HG03571 (cell line): ENCODE results near the gene GDE1.

Experiments used
- ATAC-seq: cut with Tn5 transposase; IDR thresholded peaks from one replicate; pipeline ENCODE4 v1.9.1; 2021; ENCODE audit not compliant: unreplicated experiment

GDE1 gene

DNA sequence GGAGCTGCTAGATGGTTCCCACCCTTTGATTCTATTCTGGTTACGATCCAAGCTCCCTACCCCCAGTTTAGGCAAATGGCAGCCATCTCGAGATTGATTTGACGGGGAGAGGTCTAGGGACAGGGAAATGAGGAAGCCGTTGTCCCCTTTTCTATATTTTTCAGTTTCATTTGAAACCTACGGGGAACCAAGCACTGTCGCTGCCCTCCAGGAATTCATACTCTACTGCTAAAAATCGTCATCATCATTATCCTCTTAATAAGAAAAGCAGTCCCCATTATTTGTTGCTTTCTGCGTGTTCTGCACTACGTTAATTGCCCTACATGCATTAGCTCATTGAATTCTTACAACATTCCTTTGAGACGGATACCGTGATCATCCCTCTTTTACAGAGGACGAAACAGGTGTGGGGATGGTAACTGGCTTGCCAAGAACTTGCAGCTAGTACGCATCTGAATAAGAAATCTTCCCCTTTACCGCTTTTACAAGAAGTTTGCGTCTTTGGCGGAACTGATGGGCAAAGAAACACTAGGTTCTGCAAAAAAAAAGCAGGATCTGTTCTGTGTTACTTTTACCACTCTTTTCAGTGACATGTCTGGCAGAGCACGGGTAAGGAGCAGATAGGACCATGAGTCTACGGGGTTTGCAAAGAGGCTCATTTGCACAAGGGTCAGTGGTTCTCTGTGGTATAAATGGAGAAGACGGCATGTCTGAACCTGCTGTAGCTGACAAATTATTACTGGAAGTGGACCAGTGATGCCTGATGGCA, 2.9 kb upstream of the GDE1 start:
- no peak for ATAC-seq

DNA sequence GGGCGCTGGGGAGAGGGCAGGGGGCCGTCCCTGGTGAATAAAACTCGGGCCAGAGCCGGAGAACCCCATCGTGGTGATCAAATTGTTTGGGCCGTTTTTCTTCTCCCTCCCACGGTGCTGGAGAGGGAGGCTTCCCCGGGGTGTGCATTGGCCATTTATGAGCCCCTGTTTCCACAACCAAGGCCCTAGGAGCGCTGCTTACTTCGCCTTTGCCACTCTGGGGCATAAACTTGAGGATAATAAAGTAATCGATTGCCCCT, 2.4 kb upstream of the GDE1 start:
- no peak for ATAC-seq

DNA sequence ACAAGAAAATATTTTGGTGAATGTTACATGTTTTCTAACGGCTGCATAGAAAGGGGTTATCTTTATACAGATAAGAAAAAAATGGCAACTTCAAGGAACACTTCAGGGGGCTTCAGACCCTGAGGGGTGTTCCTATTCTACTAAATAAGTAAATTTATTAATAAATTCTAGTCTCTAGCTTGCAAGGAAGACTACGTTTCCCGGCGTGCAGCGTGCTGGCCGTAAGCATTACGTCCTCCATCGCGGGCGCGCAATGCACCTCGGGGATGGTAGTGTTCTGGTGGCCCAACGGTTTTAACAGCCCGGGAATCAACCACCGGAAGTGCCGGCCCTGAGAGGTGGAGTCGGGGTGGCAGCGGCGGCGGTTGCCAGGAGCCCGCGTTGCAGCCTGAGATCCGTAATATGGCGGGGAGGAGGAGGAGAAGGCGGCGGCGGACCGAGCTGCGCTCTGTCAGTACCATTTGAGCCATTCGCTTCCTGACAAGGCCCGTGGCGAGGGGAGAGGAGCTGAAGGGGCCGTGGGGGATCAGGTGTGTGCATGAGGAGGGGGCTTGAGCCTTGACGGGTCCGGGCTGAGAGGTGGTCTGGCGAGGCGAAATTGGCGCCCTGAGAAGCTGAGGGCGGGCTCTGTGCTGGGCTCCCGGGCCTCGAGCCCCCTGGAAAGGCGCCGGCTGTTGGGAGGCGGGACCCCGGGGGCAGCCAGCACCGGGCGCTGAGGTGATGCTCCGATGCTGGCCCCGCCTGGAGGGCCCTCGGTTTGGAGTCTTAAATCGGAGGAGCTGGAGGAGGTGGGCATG, 1.9 kb upstream of the GDE1 start, which contains the start of gene CCP110:
Gene CCP110 (plus strand): TSS at position 384 of the 797 bp plus-strand sequence. CDS start 3,940 bp downstream, outside the sequence.
- ATAC-seq = peak; percentile 60

DNA sequence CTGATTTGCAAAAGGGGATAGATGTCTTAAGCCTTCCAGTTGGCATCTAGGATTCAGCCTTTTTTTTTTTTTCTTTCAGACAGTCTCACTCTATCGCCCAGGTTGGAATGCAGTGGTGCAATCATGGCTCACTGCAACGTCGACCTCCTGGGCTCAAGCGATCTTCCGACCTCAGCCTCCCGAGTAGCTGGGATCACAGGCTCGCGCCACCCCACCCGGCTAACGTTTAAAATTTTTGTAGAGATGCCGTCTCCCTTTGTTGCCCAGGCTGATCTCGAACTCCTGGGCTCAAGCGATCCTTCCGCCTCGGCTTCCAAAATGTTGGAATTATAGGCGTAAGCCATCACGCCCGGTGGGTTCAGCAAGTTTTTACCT, 1.3 kb upstream of the GDE1 start:
- no peak for ATAC-seq

DNA sequence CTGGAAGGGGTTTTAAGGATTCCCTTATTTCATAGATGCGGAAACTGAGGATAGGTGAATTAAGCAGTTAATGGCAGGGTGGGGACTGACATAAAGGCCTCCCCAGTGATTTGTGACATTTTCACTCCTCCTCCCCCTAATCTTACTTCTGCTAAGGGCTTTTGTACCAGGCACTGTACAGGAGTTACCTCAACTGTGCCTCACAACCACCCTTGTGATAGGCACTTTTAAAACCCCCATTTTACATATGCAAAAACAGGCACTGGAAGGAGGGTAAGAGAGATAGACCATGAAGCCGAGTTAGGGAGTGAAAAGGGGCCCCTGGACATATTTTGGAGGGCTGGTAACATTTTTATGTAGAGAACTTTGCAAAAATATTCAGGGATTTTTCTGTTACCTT, 862 bp upstream of the GDE1 start:
- ATAC-seq = no peak

DNA sequence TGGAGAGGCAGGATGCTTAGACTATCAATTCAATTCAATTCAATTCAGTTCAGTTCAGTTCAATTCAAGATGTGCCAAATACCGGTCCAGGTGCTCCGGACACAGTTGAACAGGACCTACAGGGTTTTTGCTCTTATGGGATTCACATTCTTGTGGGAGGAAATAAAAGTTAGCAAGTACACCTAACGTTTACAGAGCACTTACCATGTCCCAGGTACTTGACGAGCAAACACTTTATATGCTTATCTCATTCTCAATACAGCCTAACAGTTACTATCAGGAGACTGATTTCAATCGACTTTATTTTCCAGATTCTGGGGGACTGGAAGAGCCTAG, 467 bp upstream of the GDE1 start:
- ATAC-seq = no peak

DNA sequence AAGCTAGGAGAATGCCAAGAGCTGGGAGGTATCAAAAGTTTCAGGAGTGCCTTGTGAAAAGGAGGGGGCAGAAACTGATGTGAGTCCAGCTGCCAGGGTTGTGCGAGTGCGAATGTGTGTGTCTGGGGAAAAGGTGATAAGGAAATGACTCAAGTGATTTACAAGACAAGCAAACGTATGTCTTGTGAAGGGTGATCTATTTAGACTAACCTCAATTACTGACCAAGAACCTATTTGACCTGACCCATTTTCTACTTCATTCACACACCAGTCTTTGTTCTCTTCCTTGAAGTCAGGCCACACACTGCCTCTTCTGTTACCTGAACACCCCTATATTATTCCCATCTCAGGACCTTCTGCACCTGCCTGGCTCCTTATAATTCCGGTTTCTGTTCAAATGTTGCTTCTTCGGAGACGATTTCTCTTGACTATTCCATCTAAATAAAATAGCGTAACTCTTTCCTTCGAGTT, 1.0 kb downstream of the GDE1 start:
- ATAC-seq = no peak

DNA sequence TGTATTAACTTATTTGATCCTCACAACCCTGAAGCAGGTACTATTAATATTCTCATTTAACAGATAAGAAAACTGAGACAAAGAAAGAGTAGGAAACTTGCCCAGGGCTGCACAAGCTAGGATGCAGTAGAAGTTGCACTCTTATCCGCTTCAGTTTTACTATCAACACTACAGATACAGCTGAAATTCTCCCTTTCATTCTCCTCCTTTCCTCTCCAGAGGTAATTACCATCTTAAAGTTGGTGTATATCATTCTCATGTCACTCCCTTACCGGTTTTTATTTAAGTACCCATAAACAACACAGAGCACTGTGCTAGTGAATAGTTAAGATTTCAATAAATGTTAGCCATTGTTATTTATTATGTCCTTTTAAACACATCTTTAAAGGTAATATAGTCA, 3.5 kb downstream of the GDE1 start:
- no peak for ATAC-seq

DNA sequence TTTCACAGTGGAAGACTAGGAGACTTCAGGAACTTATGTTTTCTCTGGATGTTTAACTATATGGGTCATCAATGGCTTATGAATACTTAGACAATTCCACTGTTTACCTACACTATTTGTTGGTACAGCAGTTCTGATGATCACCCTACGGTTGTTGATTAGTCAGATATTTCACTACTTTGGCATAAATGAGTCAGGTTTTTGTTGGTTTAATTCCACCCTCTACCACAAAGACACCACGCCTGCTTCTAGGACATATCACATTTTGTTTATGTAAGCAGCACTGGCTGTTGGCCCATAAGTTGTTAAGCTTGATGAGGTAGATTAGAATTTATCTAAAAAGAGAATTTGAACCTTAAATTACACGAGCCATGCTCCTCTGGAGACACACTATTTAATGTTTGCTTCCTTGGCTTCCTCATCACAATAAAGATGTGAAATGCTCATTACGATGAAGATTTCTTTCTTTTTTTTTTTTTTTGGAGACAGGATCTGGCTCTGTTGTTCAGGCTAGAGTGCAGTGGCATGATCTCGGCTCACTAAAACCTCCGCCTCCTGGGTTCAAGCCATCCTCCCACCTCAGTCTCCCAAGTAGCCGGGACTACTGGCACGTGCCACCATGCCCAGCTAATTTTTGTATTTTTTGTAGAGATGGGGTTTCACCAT, 4.3 kb downstream of the GDE1 start:
- no peak for ATAC-seq

DNA sequence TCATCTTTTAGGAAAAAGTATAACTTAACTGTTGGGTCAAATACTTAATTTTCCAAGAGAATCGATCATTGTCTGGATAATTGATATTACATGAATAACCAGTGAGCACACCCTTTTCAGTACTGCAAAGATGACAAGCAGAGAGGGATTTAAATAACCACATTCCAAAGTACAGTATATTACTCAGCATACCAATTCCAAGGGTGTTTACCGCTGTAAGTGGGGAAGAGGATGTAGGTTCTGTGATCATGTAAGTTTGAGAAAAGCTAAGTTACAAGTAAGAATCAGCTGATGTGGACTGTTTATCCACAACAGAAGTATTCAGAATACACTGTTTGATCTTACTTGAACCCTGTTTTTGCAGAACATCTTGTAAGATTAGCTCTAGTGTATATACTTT, 6.1 kb downstream of the GDE1 start:
- ATAC-seq = no peak

DNA sequence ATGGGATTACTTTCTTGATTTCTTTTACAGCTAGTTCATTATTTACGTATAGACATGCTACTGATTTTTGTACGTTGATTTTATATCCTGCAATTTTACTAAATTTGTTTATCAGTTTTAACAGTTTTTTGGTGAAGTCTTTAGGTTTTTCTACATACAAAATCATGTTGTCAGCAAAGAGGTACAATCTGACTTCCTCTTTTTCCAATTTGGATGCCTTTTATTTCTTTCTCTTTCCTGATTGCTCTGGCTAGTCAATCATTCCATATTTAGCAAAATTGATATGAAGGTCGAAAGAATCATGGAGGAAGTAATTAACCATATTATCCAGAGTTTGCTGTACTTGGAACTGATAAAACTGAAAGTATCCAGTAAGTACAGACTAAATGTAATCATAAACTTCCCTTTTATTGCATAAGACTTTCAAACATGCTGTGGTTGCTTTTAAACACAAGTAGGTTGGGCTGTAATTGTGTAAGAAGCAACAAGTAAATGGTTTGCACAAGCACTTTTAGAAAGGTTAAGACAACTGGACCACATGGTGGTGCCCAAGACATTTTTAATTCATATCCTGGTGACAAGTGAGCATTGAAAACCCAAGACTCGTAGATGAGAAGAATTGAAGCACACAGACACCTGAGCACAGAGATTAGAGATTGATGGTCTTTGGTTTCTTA, 8.4 kb downstream of the GDE1 start:
- no peak for ATAC-seq

DNA sequence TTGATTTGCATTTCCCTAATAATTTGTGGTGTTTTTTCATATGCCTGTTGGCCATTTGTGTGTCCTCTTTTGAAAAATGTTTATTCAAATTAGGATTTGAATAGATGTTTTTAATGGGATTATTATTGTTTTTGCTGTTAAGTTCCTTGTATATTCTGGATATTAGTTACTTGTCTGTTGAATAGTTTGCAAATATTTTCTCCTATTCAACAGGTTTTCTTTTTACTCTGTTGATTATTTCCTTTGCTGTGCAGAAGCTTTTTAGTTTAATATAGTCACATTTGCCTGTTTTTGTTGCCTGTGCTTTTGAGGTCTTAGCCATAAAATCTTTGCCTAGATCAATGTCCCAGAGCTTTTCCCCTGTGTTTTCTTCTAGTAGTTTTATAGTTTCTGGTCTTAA, 9.6 kb downstream of the GDE1 start:
- ATAC-seq = no peak

DNA sequence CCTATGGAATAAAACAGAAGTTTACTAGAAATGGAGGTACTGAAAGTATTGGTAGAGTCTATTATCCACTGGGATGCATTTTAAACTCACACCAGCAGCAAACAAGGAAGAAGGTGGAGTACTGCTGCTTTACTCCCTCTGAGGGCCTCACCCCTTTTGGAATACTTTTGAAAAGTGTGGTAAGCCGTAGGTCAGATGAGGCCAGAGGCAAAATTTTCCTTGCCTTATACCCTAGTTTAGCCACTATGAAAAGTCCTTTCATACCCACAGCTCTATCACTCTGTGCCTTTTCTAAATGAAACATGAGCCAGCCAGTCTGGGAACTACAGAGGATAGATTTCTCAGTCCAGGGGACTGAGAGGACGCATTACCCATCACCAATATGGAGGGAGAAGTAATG, 14.0 kb downstream of the GDE1 start:
- no peak for ATAC-seq

DNA sequence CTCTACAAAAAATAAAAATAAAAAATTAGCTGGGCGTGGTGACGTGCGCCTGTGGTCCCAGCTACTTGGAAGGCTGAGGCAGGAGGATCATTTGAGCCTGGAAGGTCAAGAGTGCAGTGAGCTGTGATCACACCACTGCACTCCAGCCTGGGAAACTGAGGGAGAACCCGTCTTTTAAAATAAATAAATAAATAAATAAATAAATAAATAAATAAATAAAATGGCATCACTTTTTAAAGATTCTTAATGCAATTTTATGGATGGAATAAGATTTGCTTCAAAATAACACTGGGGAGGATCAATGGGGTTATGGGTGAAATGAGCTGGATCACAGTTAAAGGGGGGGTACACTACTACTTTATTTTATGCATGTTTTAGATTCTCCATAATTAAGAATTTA, 14.9 kb downstream of the GDE1 start:
- ATAC-seq = no peak

DNA sequence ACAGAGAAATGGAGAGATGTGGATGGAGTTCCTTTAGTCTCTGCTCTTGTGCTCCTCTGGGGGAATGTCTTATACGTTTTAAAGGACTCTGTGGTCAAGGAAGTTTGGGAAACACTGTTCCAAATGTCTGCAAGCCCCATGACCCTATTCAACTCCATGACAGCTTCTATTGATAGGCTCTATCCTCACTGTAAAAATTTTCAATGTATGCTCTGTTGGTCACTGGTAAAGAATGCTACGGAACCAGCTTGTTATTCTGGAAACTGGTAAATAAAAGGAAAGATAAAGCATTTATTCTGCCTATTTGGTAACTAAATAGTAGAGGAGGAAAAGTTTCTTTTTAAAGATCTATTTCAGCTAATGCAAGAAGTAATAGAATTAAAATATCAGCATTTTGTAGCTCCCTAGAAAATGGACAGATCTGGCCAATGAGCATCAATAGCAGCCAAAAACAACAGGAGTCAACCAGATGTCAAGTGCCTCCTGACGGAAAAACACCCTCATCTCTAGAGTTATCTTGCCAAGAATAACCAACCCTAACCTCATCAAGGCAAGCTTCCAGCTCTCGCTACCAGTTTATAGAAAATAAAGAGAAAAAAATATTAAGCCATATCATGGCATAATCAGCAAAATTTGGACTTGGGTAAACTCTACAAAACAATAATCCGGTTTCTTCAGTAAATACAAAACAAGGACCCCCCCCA, 16.1 kb downstream of the GDE1 start:
- ATAC-seq = no peak

DNA sequence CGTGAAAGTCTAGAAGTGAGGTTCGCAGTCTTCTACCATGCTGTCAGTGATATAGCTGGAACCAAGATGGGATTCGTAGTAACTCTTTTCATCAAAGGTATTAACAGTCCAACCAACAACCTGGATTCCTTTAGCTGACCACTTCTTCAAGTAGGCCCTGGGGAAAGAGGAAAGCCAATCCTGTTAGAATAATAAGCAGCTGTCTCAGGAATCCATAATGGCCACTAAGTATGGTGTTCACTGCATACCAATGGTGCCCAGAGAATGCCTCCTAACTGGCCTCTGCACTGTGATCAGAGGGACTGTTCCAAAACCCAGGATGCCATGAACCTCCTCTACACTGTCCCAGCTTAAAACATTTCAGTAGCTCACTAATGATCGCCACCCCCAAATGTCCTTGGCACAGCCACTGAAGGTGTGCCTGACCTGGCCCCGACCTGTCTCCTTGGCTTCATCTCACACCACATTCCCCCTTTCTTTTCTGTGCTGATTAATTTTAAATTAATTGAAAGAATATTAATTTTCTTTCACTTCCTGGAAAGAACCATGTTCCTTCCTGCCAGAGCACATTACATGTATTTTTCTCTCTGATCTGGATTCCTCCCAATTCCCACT, 18.3 kb downstream of the GDE1 start:
- no peak for ATAC-seq

DNA sequence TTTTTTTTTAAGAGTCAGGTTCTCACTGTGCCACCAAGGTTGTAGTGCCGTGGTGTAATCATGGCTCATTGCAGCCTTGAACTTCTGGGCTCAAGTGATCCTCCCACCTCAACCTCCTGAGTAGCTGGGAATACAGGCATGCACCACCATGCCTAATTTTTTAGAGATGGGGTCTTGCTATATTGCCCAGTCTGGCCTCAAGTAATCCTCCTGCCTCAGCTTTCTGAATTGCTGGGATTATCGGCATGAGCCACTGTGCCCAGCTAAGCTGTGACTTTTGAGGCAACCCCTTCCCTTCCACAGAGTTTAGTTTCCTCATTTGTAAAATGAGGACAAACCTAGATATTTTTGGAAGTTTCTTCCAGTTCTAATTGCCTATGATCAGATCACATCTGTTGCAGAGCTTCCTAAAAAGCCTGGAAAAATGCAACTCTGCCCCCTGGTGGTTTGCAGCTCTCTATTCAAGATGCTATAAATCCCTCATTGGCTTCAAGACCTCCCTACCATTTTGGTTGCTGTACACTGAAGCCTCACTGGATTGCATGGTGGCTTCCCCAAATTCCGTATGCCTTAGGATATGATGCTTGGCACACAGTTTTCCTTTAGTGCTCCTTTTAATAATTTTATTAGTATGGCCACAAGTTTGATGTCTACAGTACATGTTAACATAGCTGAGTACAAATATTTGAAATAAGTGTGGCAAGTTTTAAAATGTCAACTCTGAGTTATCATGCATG, 19.3 kb downstream of the GDE1 start:
- ATAC-seq = no peak

DNA sequence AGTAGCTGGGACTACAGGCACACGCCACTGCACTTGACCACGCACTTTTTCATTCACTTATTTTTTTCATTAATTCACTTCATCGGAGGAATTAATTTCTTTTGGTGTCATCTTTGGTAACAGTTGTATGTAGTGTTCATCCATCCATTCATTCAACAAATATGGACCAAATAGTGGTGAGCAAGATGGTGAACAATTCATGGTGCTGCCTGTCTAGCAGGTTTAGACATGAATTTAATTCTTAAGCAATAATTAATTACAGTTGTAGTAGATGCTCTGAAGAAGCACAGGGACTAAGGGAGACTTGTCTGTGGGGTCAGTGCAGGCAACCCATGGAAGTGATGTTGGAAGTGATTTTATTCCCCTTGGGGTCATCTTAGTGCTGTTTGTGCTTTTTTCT, 22.4 kb downstream of the GDE1 start:
- ATAC-seq = no peak

DNA sequence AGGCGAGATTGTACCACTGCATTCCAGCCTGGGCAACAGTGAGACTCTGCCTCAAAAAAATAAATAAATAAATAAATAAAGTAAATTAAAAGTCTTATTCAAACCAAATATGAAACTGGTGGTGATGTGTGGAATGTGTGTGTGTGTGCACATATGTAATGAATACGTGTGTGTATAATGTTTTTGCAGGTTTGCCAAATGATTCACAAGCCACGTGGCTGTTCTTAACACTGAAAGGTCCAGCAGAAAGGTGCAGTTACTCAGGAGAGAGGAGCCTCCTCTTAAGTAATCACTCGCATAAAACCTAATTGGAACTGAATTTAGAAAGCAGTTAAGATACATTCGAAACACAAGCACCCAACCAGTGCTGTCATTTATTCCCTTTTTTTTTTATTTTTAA, 22.9 kb downstream of the GDE1 start:
- ATAC-seq = no peak

DNA sequence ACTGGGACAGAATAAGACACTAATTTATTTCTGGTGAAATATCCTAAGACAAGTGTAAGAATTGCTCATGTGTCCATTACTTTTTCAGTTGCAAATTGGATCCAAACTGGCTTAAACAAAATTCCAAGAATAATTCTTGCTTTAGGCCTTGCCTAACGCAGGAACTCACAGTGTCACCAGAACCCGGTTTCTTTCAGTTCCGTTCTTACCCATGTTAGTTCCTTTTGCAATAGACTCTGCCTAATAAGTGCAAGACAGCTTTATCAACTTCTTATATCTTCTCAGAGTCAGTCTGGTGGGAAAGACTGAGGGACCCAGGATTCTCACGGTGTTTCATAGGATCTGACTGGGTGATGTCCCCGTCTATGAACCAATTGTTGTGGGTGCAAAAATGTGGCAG, 24.7 kb downstream of the GDE1 start:
- no peak for ATAC-seq
